HCT116 (cell line): Measurements from ENCODE around the gene TIAM2. TPM values are rescaled to one million over a fixed set of nuclear protein-coding genes. Genes with fewer than 3 reads are reported as not detected.

Experiments
- ATAC-seq: fragments of 200-7000 bp; cut with Tn5 transposase; 2 replicates; pipeline ENCODE4 v1.9.1; 2020; ENCODE audit warnings: mild to moderate bottlenecking, moderate library complexity
- BruUV-seq: library from RNA; stranded (reverse); fragments of 400-500 nt; replicated peaks from 2 replicates; lab custom pipeline; 2021; lab: Mats Ljungman, UMichigan
- CTCF ChIA-PET: fragments of 300-600 bp; sonication (Branson Sonifier 250); formaldehyde crosslinking; loops from one replicate; lab custom pipeline; 2021; ENCODE audit warnings: antibody characterized with exemption; lab: Charles Lee
- POLR2A ChIA-PET: fragments of 300-600, 350-600 bp; sonication (Branson Sonifier 250); formaldehyde crosslinking; loops from one replicate; lab custom pipeline; 2021; ENCODE audit warnings: antibody characterized with exemption; lab: Charles Lee
- RAD21 ChIA-PET, 2 experiments: fragments of 300-600 bp; sonication (Branson Sonifier 250); formaldehyde crosslinking; loops; one replicate each; lab custom pipeline; 2023; ENCODE audit warnings: low total read pairs in 2 of 2; ENCODE audit not compliant: uncharacterized antibody in 2 of 2, unreplicated experiment in 2 of 2, low non-redundant PET in 1 of 2; lab: Charles Lee
- DNase-seq: peaks from one replicate; pipeline ENCODE4 v3.0.0-alpha.2; 2010; ENCODE audit warnings: low read depth, low spot score
- H2AFZ ChIP-seq: fragments of 200-600 bp; shearing (Covaris generic), sonication (generic); 2 replicates; pipeline ENCODE4 v1.6.1; 2017; ENCODE audit warnings: low read depth, mixed run types, mixed read lengths, antibody characterized with exemption, low read length; ENCODE audit not compliant: poor library complexity, severe bottlenecking
- H3K27ac ChIP-seq: 2 replicates; pipeline ENCODE4 v1.5.1; 2012; ENCODE audit warnings: low read depth, low read length
- H3K27me3 ChIP-seq: fragments of 200-600 bp; sonication (generic); 2 replicates; pipeline ENCODE4 v1.6.1; 2016; ENCODE audit warnings: mixed run types, low read length, mixed read lengths; ENCODE audit not compliant: insufficient read depth
- H3K36me3 ChIP-seq, 2 experiments: fragments of 200-500 bp in 1 of 2; fragments of 200-600 bp in 1 of 2; sonication (Bioruptor generic) in 1 of 2; sonication (generic) in 1 of 2; 2 replicates each; pipeline versions ENCODE4 v1.5.1 to v1.6.1; 2014 to 2016; ENCODE audit warnings: low read length in 2 of 2, inconsistent platforms in 1 of 2, mixed read lengths in 1 of 2, mixed run types in 1 of 2; ENCODE audit not compliant: insufficient read depth in 2 of 2, control insufficient read depth in 1 of 2
- H3K4me1 ChIP-seq, 2 experiments: fragments of 200-600 bp in 1 of 2; sonication (generic) in 1 of 2; 2 replicates each; pipeline versions ENCODE4 v1.5.1 to v1.6.1; 2012 to 2017; ENCODE audit warnings: low read length in 2 of 2, inconsistent platforms in 1 of 2, mild to moderate bottlenecking in 1 of 2, mixed read lengths in 1 of 2, mixed run types in 1 of 2, moderate library complexity in 1 of 2; ENCODE audit not compliant: insufficient read depth in 2 of 2, control insufficient read depth in 1 of 2
- H3K4me2 ChIP-seq: fragments of 200-600 bp; sonication (generic); 2 replicates; pipeline ENCODE4 v1.6.1; 2017; ENCODE audit warnings: mixed run types, low read length, mixed read lengths
- H3K4me3 ChIP-seq, 2 experiments: fragments of 200-600 bp in 1 of 2; sonication (generic) in 1 of 2; replicated peaks in 1 of 2; 2 replicates each; pipeline ENCODE4 v1.5.1; 2011 to 2016; ENCODE audit warnings: low read length in 2 of 2, control low read depth in 1 of 2, low read depth in 1 of 2, mild to moderate bottlenecking in 1 of 2, mixed read lengths in 1 of 2, mixed run types in 1 of 2
- H3K79me2 ChIP-seq: fragments of 200-600 bp; sonication (generic); 2 replicates; pipeline ENCODE4 v1.6.1; 2017; ENCODE audit warnings: mild to moderate bottlenecking, mixed run types, low read length, moderate library complexity, mixed read lengths; ENCODE audit not compliant: insufficient read depth
- H3K9ac ChIP-seq: fragments of 200-600 bp; sonication (generic); 2 replicates; pipeline ENCODE4 v1.6.1; 2016; ENCODE audit warnings: low read length, mixed read lengths
- H3K9me2 ChIP-seq: fragments of 200-600 bp; sonication (generic), shearing (Covaris generic); 2 replicates; pipeline ENCODE4 v1.6.1; 2017; ENCODE audit warnings: mixed run types, mild to moderate bottlenecking, moderate library complexity; ENCODE audit not compliant: insufficient read depth
- H3K9me3 ChIP-seq, 2 experiments: fragments of 200-500 bp in 1 of 2; fragments of 200-600 bp in 1 of 2; sonication (Bioruptor generic) in 1 of 2; sonication (generic) in 1 of 2; 2 replicates each; pipeline ENCODE4 v1.6.1; 2014 to 2017; ENCODE audit warnings: low read length in 2 of 2, mixed read lengths in 2 of 2, inconsistent platforms in 1 of 2, low read depth in 1 of 2, mild to moderate bottlenecking in 1 of 2, mixed run types in 1 of 2, moderate library complexity in 1 of 2; ENCODE audit not compliant: control insufficient read depth in 1 of 2, insufficient read depth in 1 of 2
- H4K20me1 ChIP-seq: fragments of 200-600 bp; sonication (generic), shearing (Covaris generic); 2 replicates; pipeline ENCODE4 v1.6.1; 2017; ENCODE audit warnings: mixed run types, mild to moderate bottlenecking, moderate library complexity; ENCODE audit not compliant: insufficient read depth
- CBX3 ChIP-seq: IDR thresholded peaks from 2 replicates; pipeline ENCODE4 v1.6.1; 2012; ENCODE audit warnings: low read depth
- CTCF ChIP-seq, 3 experiments: fragments of 200-600 bp in 1 of 3; sonication (generic) in 1 of 3; IDR thresholded peaks in 2 of 3; conservative IDR thresholded peaks in 1 of 3; 2 replicates each; pipeline ENCODE4 v1.5.1; 2012 to 2017; ENCODE audit warnings: low read depth in 2 of 3, low read length in 2 of 3, antibody characterized with exemption in 1 of 3, borderline replicate concordance in 1 of 3, control low read depth in 1 of 3, mild to moderate bottlenecking in 1 of 3, mixed read lengths in 1 of 3, mixed run types in 1 of 3, moderate library complexity in 1 of 3; ENCODE audit not compliant: insufficient read depth in 1 of 3
- ELF1 ChIP-seq: IDR thresholded peaks from 2 replicates; pipeline ENCODE4 v1.6.1; 2012; ENCODE audit warnings: low read depth, borderline replicate concordance
- EZH2 ChIP-seq: fragments of 200-600 bp; sonication (generic); IDR thresholded peaks from 2 replicates; pipeline ENCODE4 v1.6.1; 2017; ENCODE audit warnings: antibody characterized with exemption, mixed run types
- JUND ChIP-seq: IDR thresholded peaks from 2 replicates; pipeline ENCODE4 v1.6.1; 2012
- MAX ChIP-seq: IDR thresholded peaks from 2 replicates; pipeline ENCODE4 v1.6.1; 2012
- POLR2AphosphoS5 ChIP-seq: IDR thresholded peaks from 2 replicates; pipeline ENCODE4 v1.6.1; 2011; ENCODE audit warnings: mild to moderate bottlenecking, low read depth, low read length, moderate library complexity
- RAD21 ChIP-seq: IDR thresholded peaks from 2 replicates; pipeline ENCODE4 v1.6.1; 2012; ENCODE audit warnings: low read depth, mild to moderate bottlenecking
- REST ChIP-seq: IDR thresholded peaks from 2 replicates; pipeline ENCODE4 v1.6.1; 2012; ENCODE audit warnings: low read depth
- TCF7L2 ChIP-seq: IDR thresholded peaks from 2 replicates; pipeline ENCODE4 v1.7.0; 2011; ENCODE audit warnings: borderline replicate concordance, inconsistent platforms; ENCODE audit not compliant: insufficient read depth, insufficient read length; ENCODE audit errors: extremely low read depth
- intact Hi-C: fragments of 100-400 bp; cut with micrococcal nuclease; formaldehyde crosslinking; loops from 2 replicates; pipeline ENCODE4 v1.10.0; 2022
- total RNA-seq: library from RNA; stranded (reverse); gene quantifications from one replicate; pipeline ENCODE4 v1.2.1, GENCODE V29; 2021; ENCODE audit not compliant: unreplicated experiment

TIAM2 gene
- total RNA-seq, 1 experiment from 2014 or later: 9.4 TPM

- Histone ChIP-seq H3K4me2 (no peak overlapping the region), H3K9me3 (no peaks in the 10 kb centered on the region), H3K27ac (no peak overlapping the region), H3K4me1 (peaks cover 4 to 18% of the 10 kb centered on the region in 2 experiments; a peak in 3 of 4 replicates), H3K27me3 (no peaks in the 10 kb centered on the region), H4K20me1 (no peaks in the 10 kb centered on the region), H3K79me2 (no peaks in the 10 kb centered on the region), H3K4me3 (no peak overlapping the region), H2AFZ (no peak overlapping the region), H3K9me2 (no peaks in the 10 kb centered on the region), H3K36me3 (no peaks in the 10 kb centered on the region)
- POLR2A ChIA-PET: no interaction called here
- RAD21 ChIA-PET: no interaction called here
- intact Hi-C loops: no loop called here
- no TSS peak for BruUV-seq
- TF ChIP-seq REST (no peak), EZH2 (no peak), CTCF (IDR thresholded peaks at IDR 0.05 in 2 of 3, conservative IDR thresholded peaks at IDR 0.05 in 1 of 3; ENCODE audit: borderline replicate concordance in 1 of 3, insufficient read depth in 1 of 3, low read depth in 2 of 3, low read length in 2 of 3) (no peak), RAD21 (no peak), JUND (no peak), ELF1 (no peak), CBX3 (no peak), POLR2AphosphoS5 (no peak), TCF7L2 (no peak), MAX (no peak)
- TF ChIP-seq, all 23 proteins: peak for 0
- CTCF ChIA-PET: no interaction called here
- ATAC-seq (no peak), DNase-seq (no peak)
- H3K9ac ChIP-seq: no peak overlapping the region
These were observed 126.2 kb downstream of the TIAM2 start for GRCh38 chr6:155121294-155121693.
